GM12801 (cell line): ENCODE results near the gene CAMK2N2.

Source experiments
- TF ChIP-seq, protein P1 (sequence below): IDR thresholded peaks from one replicate; pipeline ENCODE4 v1.5.1; 2011; ENCODE audit warnings: control low read depth; ENCODE audit not compliant: insufficient read length; ENCODE audit errors: extremely low read depth

CAMK2N2 gene

DNA sequence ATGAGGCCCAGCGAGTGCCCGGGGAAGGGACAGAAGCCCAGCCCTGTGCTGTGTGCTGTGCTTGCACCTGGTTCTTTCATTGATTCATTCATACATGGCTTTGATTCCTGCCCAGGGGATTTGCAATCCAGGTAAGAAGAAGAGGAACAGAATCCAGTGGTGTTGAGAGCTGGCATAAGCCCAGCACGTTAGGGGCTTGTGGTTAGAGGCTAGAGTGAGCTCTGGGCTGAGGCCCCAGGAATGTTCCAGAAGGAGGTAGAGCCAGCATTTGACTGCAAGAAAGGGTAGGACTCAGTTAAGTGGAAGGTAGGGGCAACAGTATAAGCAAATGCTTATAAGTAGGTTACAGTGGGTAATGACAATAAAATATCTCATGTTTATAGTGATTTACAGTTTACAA, 29.7 kb downstream of the CAMK2N2 start:
- TF ChIP-seq, protein P1, sequence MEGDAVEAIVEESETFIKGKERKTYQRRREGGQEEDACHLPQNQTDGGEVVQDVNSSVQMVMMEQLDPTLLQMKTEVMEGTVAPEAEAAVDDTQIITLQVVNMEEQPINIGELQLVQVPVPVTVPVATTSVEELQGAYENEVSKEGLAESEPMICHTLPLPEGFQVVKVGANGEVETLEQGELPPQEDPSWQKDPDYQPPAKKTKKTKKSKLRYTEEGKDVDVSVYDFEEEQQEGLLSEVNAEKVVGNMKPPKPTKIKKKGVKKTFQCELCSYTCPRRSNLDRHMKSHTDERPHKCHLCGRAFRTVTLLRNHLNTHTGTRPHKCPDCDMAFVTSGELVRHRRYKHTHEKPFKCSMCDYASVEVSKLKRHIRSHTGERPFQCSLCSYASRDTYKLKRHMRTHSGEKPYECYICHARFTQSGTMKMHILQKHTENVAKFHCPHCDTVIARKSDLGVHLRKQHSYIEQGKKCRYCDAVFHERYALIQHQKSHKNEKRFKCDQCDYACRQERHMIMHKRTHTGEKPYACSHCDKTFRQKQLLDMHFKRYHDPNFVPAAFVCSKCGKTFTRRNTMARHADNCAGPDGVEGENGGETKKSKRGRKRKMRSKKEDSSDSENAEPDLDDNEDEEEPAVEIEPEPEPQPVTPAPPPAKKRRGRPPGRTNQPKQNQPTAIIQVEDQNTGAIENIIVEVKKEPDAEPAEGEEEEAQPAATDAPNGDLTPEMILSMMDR, result no peak

DNA sequence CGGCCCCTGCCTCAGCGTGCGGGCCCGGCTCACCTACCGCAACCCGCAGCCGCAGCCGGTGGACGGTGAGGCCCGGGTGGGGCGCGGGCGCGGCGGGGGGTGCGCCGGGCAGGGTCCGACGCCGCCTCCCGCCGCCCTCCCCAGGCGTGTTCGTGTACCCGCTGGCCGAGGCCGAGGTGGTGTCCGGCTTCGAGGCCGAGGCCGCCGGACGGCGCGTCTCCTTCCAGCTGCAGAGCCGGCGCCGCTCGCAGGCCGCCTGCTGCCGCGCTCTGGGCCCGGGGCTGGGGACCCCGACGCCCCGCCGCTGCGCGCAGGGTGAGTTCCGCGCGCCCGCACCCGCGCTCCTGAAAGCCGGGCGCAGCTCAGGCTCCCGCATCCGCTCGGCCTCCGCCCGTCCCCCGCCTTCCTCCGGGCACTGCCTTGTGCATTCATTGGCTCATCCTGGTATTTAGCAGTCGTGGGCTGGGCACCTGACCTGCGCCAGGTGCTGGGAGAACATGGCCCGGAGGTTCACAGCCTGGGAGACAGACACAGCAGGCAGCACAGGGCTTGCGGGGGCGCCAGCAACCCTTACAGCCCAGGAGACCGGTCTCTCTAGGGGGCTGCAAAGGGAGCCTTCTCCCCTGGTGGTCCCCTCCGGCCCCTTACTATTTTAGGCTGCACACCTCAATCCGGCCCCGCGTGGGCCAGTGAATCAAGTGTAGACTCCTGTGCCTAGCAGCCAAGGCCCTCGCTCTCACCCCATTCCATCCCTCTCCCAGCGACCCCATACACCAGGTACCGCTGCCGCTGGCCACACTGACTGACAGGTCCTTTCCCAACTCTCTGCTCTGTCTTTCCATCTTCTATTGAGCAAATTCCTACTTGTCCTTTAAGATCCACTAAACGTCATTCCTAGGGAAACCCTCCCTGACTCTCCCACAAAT, 30.5 kb downstream of the CAMK2N2 start:
- TF ChIP-seq, protein P1, result no peak

DNA sequence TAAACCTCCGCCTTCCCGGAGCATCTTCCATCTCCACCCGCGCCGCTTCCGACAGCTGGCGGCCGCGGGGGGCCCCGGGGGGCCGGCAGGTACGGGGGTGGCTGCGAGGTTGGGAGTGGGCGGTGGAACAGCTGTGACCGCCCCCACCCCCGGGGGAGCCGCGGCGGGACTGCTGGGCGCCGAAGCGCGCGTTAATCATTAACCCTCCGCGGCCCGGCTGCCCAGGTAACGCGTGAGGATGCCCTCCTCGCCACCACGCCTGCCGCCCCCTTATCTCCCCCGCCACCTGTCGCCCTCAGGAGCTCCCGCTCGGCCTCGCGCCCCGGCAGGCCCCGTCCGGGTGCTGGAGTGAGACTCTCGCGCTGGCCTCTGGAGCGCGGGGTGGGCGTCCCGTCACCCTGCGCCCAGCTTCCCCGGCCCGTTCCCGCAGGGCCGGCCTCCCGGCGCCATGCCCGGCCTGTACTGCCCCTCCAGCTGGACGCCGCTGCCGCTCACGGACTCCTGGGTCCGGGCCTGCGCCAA, 31.2 kb downstream of the CAMK2N2 start:
- TF ChIP-seq, protein P1, result no peak

DNA sequence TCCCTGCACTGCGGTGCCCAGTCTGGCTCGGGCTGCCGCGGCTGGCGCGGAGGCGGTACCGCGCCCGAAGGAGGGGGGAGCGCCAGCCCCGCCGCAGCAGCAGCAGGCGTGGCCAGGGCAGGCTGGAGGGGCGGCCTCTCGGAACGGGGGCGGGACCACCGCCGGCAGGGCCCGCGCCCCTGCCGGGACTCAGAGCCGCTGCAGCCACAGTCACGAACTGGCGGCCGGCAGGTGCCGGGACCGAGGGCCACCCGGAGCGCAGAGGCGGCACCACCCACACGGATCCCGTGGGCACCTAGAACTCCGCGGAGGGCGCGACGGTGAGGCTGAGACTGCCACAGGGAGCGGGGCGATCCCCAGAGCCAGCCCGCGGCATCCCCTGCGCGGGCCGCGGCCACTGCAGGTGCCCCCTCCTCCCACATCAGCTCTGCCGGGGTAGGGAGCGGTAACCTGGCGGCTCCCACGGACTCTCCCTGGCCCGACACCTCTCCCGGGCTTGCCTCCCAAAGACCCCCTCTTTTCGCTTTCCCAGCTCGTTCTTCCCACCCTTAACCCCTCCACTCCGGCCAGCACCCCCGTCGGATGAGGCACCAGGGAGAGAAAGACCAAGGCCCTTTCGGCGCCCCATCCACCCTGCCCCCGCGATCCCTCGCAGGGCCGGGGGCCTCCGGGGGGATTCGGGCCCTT, 31.8 kb downstream of the CAMK2N2 start, which contains the start of gene VWA5B2:
Gene VWA5B2, plus strand, starts transcription at position 192 of the 687 bp plus-strand sequence. CDS start 944 bp downstream, outside the sequence.
- TF ChIP-seq, protein P1, result no peak

DNA sequence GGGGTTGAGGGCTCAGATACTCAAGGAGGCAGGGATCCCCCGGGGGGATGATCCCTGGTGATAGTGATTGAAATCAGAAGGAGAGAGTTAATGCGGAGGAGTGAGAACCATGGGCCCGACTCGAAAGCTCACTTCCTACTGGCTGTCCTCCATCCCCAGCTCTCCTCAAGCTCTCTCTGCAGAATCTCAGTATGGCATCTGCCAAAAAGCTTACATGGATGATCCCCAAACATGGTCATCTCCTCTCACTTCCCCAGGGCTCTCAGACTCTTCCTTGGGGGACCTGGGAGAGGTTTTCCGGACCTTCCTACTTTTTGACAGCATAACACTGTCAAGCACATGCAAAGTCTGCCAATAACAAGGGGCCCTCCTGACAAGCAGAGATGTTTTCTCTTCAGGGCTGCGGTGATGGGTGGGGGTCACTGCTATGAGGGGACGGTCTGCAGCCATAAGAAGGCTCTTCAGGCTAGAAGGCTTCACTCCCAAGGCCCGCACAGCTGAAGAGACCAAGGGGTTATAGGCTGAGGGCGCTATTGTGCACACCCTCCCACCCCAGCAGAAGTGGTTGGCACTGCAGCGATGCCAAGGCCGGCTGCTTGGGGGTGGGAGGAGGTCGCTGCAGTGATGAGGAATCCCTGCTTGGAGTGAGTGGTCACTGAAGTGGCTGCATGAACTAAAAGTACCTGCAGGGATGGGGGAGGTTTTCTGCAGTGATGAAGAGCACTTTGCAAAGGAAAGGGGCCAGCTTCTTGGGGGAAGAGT, 32.8 kb downstream of the CAMK2N2 start:
- TF ChIP-seq, protein P1, result no peak

DNA sequence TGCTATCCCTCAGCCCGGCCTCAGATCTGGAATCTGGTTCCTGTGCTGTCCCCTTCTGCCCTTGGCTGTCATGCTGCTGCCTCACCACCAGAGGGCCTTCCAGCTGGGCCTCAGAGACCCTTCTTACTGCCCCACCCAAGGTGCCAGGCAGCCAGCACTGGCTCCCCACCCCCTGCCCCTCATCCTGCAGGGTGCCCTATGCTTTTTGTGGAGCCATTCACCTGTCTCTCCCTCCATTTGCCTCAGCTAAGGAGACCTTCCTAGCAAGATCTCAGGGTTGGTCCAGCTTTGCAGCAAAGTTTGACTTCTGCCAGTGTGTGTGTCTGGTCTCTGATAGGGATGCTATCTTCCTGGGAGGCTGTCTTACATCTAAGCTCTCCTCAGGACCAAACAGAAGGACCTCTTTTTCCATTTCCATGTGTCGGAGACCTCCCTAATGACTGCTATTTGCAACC, 33.8 kb downstream of the CAMK2N2 start:
- TF ChIP-seq, protein P1, result no peak

DNA sequence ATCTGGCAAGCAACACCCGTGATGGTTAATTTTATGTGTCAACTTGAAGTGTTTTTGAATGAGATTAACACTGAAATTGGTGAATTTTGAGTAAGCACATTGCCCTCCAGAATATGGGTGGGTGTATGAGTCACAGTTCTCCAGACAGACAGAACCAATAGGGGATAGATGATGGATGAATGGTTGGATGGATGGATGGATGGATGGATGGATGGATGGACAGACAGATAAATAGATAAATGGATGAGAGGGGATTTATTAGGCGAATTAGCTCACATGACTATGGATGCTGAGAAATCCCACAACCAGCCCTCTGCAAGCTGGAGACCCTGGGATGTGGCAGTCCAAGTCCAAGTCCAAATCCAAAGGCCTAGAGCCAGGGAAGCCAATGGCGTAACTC, 37.4 kb downstream of the CAMK2N2 start:
- TF ChIP-seq, protein P1, result no peak
